Measurements from ENCODE around the gene PSD2. TPM values are rescaled to one million over a fixed set of nuclear protein-coding genes. Genes with fewer than 3 reads are reported as not detected.

Gene PSD2
- total RNA-seq, 1 donor from 2014 or later, result 0.25 TPM

GRCh38 chr5:139751236-139751635 is 44.4 kb upstream of the PSD2 start:
- Histone ChIP-seq H3K9ac (ENCODE audit: low read length) (no peak overlapping the region), H3K4me3 (ENCODE audit: insufficient read depth, low read depth, low read length) (no peak overlapping the region), H3K27me3 (ENCODE audit: insufficient read depth, low read length) (peaks cover 15% of the 10 kb centered on the region), H3K79me2 (ENCODE audit: insufficient read depth, low read length) (no peaks in the 10 kb centered on the region), H3K9me3 (ENCODE audit: insufficient read depth, low read depth, low read length) (peaks cover 2% of the 10 kb centered on the region), H4K20me1 (ENCODE audit: insufficient read depth, low read length) (no peaks in the 10 kb centered on the region), H3K4me2 (ENCODE audit: low read length) (no peak overlapping the region), H3K27ac (ENCODE audit: low read depth, low read length) (no peak overlapping the region), H3K4me1 (ENCODE audit: insufficient read depth, low read length) (peaks cover 40% of the 10 kb centered on the region), H3K36me3 (ENCODE audit: insufficient read depth, low read length) (no peaks in the 10 kb centered on the region), H2AFZ (ENCODE audit: low read depth, low read length) (no peak overlapping the region)
- FAIRE-seq (no peak), DNase-seq (ENCODE audit: low read depth) (no peak)
- H3K27ac Mint-ChIP-seq (ENCODE audit: unreplicated experiment), result no peak overlapping the region
- no peaks in the 10 kb centered on the region for H3K36me3 Mint-ChIP-seq (ENCODE audit: low read depth, unreplicated experiment)
- peaks cover 46% of the 10 kb centered on the region for H3K4me1 Mint-ChIP-seq (ENCODE audit: low read depth, unreplicated experiment)
- H3K4me3 Mint-ChIP-seq (ENCODE audit: unreplicated experiment), result no peak overlapping the region
- no peak for TF ChIP-seq EZH2 (IDR thresholded peaks at IDR 0.05; ENCODE audit: insufficient read depth, low read length)
- TF ChIP-seq, protein P1, sequence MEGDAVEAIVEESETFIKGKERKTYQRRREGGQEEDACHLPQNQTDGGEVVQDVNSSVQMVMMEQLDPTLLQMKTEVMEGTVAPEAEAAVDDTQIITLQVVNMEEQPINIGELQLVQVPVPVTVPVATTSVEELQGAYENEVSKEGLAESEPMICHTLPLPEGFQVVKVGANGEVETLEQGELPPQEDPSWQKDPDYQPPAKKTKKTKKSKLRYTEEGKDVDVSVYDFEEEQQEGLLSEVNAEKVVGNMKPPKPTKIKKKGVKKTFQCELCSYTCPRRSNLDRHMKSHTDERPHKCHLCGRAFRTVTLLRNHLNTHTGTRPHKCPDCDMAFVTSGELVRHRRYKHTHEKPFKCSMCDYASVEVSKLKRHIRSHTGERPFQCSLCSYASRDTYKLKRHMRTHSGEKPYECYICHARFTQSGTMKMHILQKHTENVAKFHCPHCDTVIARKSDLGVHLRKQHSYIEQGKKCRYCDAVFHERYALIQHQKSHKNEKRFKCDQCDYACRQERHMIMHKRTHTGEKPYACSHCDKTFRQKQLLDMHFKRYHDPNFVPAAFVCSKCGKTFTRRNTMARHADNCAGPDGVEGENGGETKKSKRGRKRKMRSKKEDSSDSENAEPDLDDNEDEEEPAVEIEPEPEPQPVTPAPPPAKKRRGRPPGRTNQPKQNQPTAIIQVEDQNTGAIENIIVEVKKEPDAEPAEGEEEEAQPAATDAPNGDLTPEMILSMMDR (IDR thresholded peaks at IDR 0.05; ENCODE audit: insufficient read depth, low read depth, low read length), result no peak
- no peaks in the 10 kb centered on the region for H3K27me3 Mint-ChIP-seq (ENCODE audit: low read depth, unreplicated experiment)
- H3K9me3 Mint-ChIP-seq (ENCODE audit: unreplicated experiment), result peaks cover 2% of the 10 kb centered on the region

DNA sequence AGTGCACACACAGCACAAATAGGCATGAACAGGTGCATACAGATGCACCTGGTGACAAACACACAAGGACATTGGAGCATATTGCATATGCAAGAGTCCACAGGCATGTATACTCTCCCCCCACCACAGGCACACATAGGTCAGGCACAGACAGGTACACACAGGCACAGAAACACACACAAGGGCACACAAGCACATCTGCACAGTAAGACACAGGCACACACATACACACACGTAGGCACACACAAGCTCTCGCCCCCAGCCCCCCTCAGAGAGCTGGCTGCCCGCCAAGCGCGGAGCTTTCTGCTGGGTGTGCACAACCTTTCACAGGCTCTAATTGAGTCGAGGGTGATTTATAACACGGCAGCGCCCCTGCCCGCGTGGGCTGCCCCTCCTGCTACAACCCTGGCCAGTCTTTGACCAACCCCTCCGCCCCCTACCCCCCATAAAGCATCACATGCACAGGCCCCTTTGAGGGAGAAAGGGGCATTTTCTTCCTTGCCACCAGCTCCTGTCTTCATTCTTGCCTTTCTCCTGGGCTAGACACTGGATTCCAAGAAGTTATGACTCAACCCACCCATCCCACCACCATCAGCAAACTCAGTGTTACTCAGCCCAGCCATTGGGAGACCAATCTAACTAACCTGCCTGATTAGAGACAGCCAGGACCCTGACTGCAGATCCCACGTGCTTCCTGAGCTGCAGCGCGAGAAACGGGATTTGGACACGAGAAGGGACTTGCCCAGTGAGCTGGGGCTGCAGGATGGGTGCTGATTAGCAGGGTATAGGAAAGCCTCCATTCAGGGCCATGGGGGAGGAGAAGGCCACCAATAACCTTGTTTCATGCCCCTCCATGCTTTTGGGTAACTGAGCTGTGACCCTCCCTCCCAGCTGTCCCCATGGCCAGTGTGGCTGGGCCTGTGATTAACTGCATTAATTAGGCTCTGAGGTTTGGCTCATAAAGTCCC is 42.8 kb upstream of the PSD2 start:
- TF ChIP-seq, protein P1 (IDR thresholded peaks at IDR 0.05; ENCODE audit: insufficient read depth, low read depth, low read length), result no peak
- TF ChIP-seq EZH2 (IDR thresholded peaks at IDR 0.05; ENCODE audit: insufficient read depth, low read length), result no peak
- Mint-ChIP-seq H3K27me3 (ENCODE audit: low read depth, unreplicated experiment) (no peaks in the 10 kb centered on the region), H3K4me1 (ENCODE audit: low read depth, unreplicated experiment) (peaks cover 46% of the 10 kb centered on the region), H3K9me3 (ENCODE audit: unreplicated experiment) (peaks cover 2% of the 10 kb centered on the region), H3K4me3 (ENCODE audit: unreplicated experiment) (peak overlapping the region; percentile 31), H3K27ac (ENCODE audit: unreplicated experiment) (no peak overlapping the region), H3K36me3 (ENCODE audit: low read depth, unreplicated experiment) (no peaks in the 10 kb centered on the region)
- Histone ChIP-seq H3K79me2 (ENCODE audit: insufficient read depth, low read length) (no peaks in the 10 kb centered on the region), H4K20me1 (ENCODE audit: insufficient read depth, low read length) (no peaks in the 10 kb centered on the region), H2AFZ (ENCODE audit: low read depth, low read length) (peak overlapping the region; percentile 3), H3K9ac (ENCODE audit: low read length) (no peak overlapping the region), H3K27me3 (ENCODE audit: insufficient read depth, low read length) (peaks cover 18% of the 10 kb centered on the region), H3K4me3 (ENCODE audit: insufficient read depth, low read depth, low read length) (no peak overlapping the region), H3K4me1 (ENCODE audit: insufficient read depth, low read length) (peaks cover 26% of the 10 kb centered on the region), H3K9me3 (ENCODE audit: insufficient read depth, low read depth, low read length) (peaks cover 2% of the 10 kb centered on the region), H3K36me3 (ENCODE audit: insufficient read depth, low read length) (no peaks in the 10 kb centered on the region), H3K27ac (ENCODE audit: low read depth, low read length) (no peak overlapping the region), H3K4me2 (ENCODE audit: low read length) (peak overlapping the region; percentile 71)
- FAIRE-seq (no peak), DNase-seq (ENCODE audit: low read depth) (peak; percentile 75)

Data from astrocyte (in vitro differentiated cells and primary cell).